OCI-LY1 (cell line): Measurements from ENCODE around the gene ARHGAP32.

ENCODE experiments used
- H2AFZ ChIP-seq: fragments of 200-600 bp; sonication (generic), shearing (Covaris generic); 2 replicates; pipeline ENCODE4 v1.6.0; 2014; ENCODE audit warnings: antibody characterized with exemption, mild to moderate bottlenecking, low read length
- H3F3A ChIP-seq: fragments of 200-600 bp; sonication (generic), shearing (Covaris generic); 2 replicates; pipeline ENCODE4 v1.6.0; 2014; ENCODE audit warnings: mild to moderate bottlenecking, antibody characterized with exemption, low read length, moderate library complexity; ENCODE audit not compliant: insufficient read depth
- H3K27ac ChIP-seq: fragments of 200-600 bp; sonication (generic); 2 replicates; pipeline ENCODE4 v1.5.1; 2014; ENCODE audit warnings: low read length, mixed run types, mild to moderate bottlenecking, low read depth; ENCODE audit not compliant: poor library complexity, severe bottlenecking
- H3K27me3 ChIP-seq: fragments of 200-600 bp; sonication (generic); 2 replicates; pipeline ENCODE4 v1.6.0; 2014; ENCODE audit warnings: antibody characterized with exemption, mild to moderate bottlenecking, low read length, moderate library complexity; ENCODE audit not compliant: insufficient read depth
- H3K36me3 ChIP-seq: fragments of 200-600 bp; sonication (generic); 2 replicates; pipeline ENCODE4 v1.6.1; 2014; ENCODE audit warnings: mild to moderate bottlenecking, antibody characterized with exemption, low read length, moderate library complexity, mixed read lengths; ENCODE audit not compliant: insufficient read depth
- H3K4me1 ChIP-seq: fragments of 200-600 bp; sonication (generic); 2 replicates; pipeline ENCODE4 v1.5.1; 2014; ENCODE audit warnings: mild to moderate bottlenecking, low read length, moderate library complexity; ENCODE audit not compliant: insufficient read depth, severe bottlenecking
- H3K4me2 ChIP-seq: fragments of 200-600 bp; sonication (generic), shearing (Covaris generic); 2 replicates; pipeline ENCODE4 v1.6.1; 2014; ENCODE audit warnings: low read length
- H3K4me3 ChIP-seq: fragments of 200-600 bp; sonication (generic); 2 replicates; pipeline ENCODE4 v1.5.1; 2014; ENCODE audit warnings: low read length, low read depth, mild to moderate bottlenecking, mixed read lengths; ENCODE audit not compliant: poor library complexity, severe bottlenecking
- H3K79me2 ChIP-seq: fragments of 200-600 bp; shearing (Covaris generic); 2 replicates; pipeline ENCODE4 v1.6.1; 2016; ENCODE audit warnings: mixed run types, low read length, mixed read lengths; ENCODE audit not compliant: insufficient read depth
- H3K9ac ChIP-seq: fragments of 200-600 bp; sonication (generic), shearing (Covaris generic); 2 replicates; pipeline ENCODE4 v1.6.1; 2014; ENCODE audit warnings: mild to moderate bottlenecking, low read length, mixed read lengths
- H3K9me2 ChIP-seq: fragments of 200-600 bp; sonication (generic), shearing (Covaris generic); 2 replicates; pipeline ENCODE4 v1.6.1; 2014; ENCODE audit warnings: low read depth, mild to moderate bottlenecking, low read length, mixed read lengths
- H3K9me3 ChIP-seq: fragments of 200-600 bp; shearing (Covaris generic); 2 replicates; pipeline ENCODE4 v1.6.1; 2014; ENCODE audit warnings: low read length, mixed read lengths
- H4K20me1 ChIP-seq: fragments of 200-600 bp; sonication (generic), shearing (Covaris generic); 2 replicates; pipeline ENCODE4 v1.6.0; 2016; ENCODE audit warnings: mild to moderate bottlenecking, low read length; ENCODE audit not compliant: insufficient read depth
- EZH2 ChIP-seq: fragments of 200-600 bp; sonication (generic), shearing (Covaris generic); IDR thresholded peaks from 2 replicates; pipeline ENCODE4 v1.8.0; 2017; ENCODE audit warnings: borderline replicate concordance, mixed run types, mild to moderate bottlenecking, antibody characterized with exemption, low read length, moderate library complexity, mixed read lengths
- TF ChIP-seq, protein P1 (sequence below): fragments of 200-600 bp; sonication (generic), shearing (Covaris generic); IDR thresholded peaks from 2 replicates; pipeline ENCODE4 v1.5.1; 2017; ENCODE audit warnings: mild to moderate bottlenecking, antibody characterized with exemption, low read length, moderate library complexity, mixed read lengths

The ARHGAP32 gene

DNA sequence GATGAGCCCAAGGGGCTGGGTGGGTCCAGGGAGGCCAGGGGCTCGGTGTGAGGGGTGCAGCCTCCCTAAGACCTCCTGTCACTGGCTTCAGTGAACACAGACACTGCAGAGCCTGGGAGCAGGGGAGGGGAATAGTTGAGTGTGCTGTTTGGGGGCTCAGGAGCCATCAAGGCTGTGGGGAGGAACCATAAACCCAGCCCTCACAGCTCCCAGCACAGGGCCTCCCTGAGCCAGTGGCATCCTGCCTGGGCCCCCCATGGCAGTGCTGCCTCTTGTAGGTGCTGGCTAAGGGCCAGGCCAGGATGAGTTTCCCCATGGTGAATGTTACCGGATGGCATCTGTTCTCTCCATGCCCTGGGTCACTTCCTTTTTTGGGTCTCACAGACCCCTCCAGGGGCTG, 275.4 kb downstream of the ARHGAP32 start:
- TF ChIP-seq, protein P1, sequence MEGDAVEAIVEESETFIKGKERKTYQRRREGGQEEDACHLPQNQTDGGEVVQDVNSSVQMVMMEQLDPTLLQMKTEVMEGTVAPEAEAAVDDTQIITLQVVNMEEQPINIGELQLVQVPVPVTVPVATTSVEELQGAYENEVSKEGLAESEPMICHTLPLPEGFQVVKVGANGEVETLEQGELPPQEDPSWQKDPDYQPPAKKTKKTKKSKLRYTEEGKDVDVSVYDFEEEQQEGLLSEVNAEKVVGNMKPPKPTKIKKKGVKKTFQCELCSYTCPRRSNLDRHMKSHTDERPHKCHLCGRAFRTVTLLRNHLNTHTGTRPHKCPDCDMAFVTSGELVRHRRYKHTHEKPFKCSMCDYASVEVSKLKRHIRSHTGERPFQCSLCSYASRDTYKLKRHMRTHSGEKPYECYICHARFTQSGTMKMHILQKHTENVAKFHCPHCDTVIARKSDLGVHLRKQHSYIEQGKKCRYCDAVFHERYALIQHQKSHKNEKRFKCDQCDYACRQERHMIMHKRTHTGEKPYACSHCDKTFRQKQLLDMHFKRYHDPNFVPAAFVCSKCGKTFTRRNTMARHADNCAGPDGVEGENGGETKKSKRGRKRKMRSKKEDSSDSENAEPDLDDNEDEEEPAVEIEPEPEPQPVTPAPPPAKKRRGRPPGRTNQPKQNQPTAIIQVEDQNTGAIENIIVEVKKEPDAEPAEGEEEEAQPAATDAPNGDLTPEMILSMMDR, result no peak
- no peak for TF ChIP-seq EZH2
- Histone ChIP-seq H3K4me3 (no peak overlapping the region), H3K9me3 (no peaks in the 10 kb centered on the region), H3K79me2 (no peaks in the 10 kb centered on the region), H4K20me1 (no peaks in the 10 kb centered on the region), H3K9ac (no peak overlapping the region), H3K4me1 (no peaks in the 10 kb centered on the region), H3K27ac (no peak overlapping the region), H2AFZ (no peak overlapping the region), H3K36me3 (no peaks in the 10 kb centered on the region), H3F3A (no peaks in the 10 kb centered on the region), H3K4me2 (no peak overlapping the region), H3K27me3 (no peaks in the 10 kb centered on the region), H3K9me2 (no peaks in the 10 kb centered on the region)

DNA sequence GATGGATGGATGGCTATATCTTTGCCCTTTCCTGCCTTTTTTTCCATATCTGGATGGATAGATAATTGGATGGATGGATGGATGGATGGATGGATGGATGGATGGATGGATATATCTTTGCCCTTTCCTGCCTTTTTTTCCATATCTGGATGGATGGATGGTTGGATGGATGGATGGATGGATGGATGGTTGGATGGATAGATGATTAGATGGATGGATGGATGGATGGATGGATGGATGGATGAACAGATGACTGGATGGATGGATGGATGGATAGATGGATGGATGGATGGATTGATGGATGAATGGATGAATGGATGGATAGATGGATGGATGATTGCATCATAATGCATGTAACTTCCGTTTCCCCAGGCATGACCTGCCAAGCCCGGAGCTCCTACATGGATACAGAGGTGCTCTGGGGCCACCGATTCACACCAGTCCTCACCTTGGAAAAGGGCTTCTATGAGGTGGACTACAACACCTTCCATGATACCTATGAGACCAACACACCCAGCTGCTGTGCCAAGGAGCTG, 276.0 kb downstream of the ARHGAP32 start:
- no peaks in the 10 kb centered on the region for H3K4me1 ChIP-seq
- H3K79me2 ChIP-seq, result no peaks in the 10 kb centered on the region
- H3K4me3 ChIP-seq, result no peak overlapping the region
- TF ChIP-seq, protein P1, result no peak
- no peak for TF ChIP-seq EZH2
- H2AFZ ChIP-seq, result no peak overlapping the region
- H4K20me1 ChIP-seq, result no peaks in the 10 kb centered on the region
- no peaks in the 10 kb centered on the region for H3F3A ChIP-seq
- no peaks in the 10 kb centered on the region for H3K27me3 ChIP-seq
- H3K27ac ChIP-seq, result no peak overlapping the region
- no peak overlapping the region for H3K9ac ChIP-seq
- H3K4me2 ChIP-seq, result no peak overlapping the region
- H3K9me3 ChIP-seq, result no peaks in the 10 kb centered on the region
- no peaks in the 10 kb centered on the region for H3K36me3 ChIP-seq
- no peaks in the 10 kb centered on the region for H3K9me2 ChIP-seq

GRCh38 chr11:128915149-128915521, 277.0 kb downstream of the ARHGAP32 start:
- H3K79me2 ChIP-seq, result no peaks in the 10 kb centered on the region
- no peak overlapping the region for H3K4me2 ChIP-seq
- no peaks in the 10 kb centered on the region for H3K9me2 ChIP-seq
- no peaks in the 10 kb centered on the region for H3K27me3 ChIP-seq
- no peak overlapping the region for H3K4me3 ChIP-seq
- TF ChIP-seq, protein P1, result no peak
- no peak for TF ChIP-seq EZH2
- H3K4me1 ChIP-seq, result no peaks in the 10 kb centered on the region
- no peak overlapping the region for H3K27ac ChIP-seq
- no peaks in the 10 kb centered on the region for H4K20me1 ChIP-seq
- H3K9me3 ChIP-seq, result no peaks in the 10 kb centered on the region
- no peaks in the 10 kb centered on the region for H3K36me3 ChIP-seq
- no peaks in the 10 kb centered on the region for H3F3A ChIP-seq
- no peak overlapping the region for H2AFZ ChIP-seq
- no peak overlapping the region for H3K9ac ChIP-seq
